22Rv1 (cell line): Measurements from ENCODE around the gene VEGFB.
A peak's percentile ranks its signal among the peaks of the same experiment; 100 is the strongest.

Experiments used
- H3K27ac ChIP-seq: fragments of 450-650 bp; 2 replicates; pipeline ENCODE4 v1.5.1; 2017
- ZFX ChIP-seq: fragments of 450-650 bp; IDR thresholded peaks from 2 replicates; pipeline ENCODE4 v1.6.1; 2017; ENCODE audit warnings: antibody characterized with exemption, borderline replicate concordance
- TF ChIP-seq, protein P1 (sequence below): fragments of 450-650 bp; IDR thresholded peaks from 2 replicates; pipeline ENCODE4 v1.5.1; 2017; ENCODE audit warnings: mild to moderate bottlenecking

VEGFB gene

GRCh38 chr11:64268893-64269539, 34.6 kb downstream of the VEGFB start:
- H3K27ac ChIP-seq = peak overlapping the region; percentile 99
- TF ChIP-seq, protein P1, sequence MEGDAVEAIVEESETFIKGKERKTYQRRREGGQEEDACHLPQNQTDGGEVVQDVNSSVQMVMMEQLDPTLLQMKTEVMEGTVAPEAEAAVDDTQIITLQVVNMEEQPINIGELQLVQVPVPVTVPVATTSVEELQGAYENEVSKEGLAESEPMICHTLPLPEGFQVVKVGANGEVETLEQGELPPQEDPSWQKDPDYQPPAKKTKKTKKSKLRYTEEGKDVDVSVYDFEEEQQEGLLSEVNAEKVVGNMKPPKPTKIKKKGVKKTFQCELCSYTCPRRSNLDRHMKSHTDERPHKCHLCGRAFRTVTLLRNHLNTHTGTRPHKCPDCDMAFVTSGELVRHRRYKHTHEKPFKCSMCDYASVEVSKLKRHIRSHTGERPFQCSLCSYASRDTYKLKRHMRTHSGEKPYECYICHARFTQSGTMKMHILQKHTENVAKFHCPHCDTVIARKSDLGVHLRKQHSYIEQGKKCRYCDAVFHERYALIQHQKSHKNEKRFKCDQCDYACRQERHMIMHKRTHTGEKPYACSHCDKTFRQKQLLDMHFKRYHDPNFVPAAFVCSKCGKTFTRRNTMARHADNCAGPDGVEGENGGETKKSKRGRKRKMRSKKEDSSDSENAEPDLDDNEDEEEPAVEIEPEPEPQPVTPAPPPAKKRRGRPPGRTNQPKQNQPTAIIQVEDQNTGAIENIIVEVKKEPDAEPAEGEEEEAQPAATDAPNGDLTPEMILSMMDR = peak; percentile 17; the same call in 1 of the 2 replicates
- no peak for TF ChIP-seq ZFX

DNA sequence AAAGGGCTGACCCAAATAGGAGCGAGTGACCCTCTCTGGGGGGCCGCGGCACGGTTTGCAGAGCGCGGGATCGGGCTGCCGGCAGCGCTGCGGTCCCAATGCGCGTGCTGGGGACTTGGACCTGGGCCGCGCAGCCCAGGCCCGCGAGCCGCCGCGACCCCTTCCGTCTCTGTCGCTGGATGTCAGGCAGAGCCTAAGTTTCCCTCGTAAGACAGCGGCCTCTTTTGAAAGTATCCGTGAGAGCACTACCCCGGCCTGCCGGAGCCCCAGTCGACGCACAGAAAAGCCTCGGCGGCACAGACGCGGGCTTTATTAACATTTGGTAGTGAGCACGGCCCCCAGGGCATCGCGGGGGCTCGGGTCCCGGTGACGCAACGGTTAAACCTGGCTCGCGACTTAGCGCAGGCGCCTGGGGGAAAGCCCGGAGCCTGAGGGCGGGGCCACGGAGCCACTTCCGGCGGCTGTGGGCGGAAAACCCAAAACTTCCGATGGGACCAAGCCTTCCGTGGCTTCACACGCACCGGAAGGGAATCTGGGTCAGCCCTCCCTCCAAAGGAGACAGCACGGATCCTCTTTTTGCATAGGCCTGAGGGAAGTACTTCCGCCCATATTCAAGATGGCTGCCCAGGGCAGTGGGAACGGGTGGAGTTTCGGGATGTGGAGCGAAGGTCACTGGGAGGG, 35.3 kb downstream of the VEGFB start:
- TF ChIP-seq, protein P1 = no peak
- no peak for TF ChIP-seq ZFX
- H3K27ac ChIP-seq = peak overlapping the region; percentile 99

DNA sequence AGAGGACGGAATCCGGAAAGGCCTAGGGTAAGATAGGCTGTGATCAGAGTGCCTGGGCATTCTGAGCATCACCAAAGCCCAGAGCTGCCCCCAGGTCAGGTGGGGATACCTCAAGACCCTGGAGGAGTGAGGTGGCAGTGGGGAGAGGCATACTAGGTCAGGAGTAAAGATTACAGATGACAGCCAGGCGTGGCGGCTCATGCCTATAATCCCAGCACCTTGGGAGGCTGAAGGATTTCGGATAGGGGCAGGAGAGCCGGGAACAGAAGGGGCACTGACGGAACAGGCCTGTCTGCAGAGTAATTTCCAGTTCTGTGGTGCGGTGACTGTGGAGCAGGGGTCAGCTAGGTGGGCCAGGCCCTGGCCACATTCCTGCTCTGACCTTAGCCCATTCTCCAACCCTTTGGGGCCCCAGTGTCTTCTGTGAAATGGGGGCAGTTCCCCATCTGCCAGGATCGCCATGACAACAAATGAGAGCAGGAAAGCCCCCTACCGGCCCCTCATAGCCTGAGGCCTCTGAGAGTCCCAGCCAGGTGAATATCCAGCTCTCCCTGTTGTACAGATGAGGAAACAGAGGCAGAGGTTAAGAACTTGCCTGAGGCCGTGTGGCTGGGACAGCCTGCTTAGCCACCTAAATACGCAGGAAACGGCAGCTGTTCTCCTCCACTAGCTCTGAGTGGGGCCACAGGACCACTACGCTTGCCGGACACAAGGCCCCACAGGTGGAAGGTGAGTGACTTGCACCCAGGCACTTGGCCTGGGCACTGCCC, 40.8 kb downstream of the VEGFB start:
- TF ChIP-seq ZFX = no peak
- TF ChIP-seq, protein P1 = no peak
- H3K27ac ChIP-seq = no peak overlapping the region

GRCh38 chr11:64275841-64276240, 41.5 kb downstream of the VEGFB start:
- no peak overlapping the region for H3K27ac ChIP-seq
- TF ChIP-seq, protein P1 = no peak
- no peak for TF ChIP-seq ZFX

DNA sequence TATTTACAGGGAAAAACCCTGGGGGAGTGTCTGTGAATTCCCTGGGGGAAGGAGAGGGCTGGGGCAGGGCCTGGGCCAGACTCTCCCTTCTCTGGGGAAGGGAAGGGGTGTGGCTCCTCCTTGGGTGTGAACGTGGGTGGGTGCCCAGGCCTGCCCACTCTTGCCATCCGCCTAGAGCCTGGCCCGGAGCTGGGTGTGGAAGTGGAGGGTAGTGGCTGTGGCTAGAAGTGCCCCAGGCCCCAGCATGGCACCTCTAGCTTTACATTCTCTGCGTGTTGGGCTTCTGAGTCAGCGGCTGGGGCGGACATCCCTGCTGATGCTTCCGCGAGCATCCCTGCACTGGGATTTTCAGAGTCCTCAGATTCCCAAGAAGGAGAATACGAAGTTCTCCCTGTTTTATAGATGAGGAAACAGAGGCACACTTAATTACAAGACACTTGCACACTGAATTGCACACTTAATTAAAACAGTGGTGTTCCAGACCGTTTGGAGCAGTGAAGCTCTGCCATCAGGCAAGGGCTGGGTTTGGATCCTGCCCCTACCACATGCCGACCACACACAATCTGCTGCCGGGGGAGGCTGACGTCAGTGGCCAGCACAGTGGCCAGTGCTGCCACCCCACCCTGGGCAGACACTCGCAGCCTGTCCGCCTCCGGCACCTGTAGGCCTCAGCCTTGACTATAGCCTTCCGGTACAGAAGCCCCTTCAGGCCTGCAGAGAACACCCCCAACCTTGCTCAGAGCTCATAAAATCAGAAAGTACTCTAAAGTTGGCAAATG, 42.5 kb downstream of the VEGFB start:
- TF ChIP-seq, protein P1 = no peak
- no peak for TF ChIP-seq ZFX
- no peak overlapping the region for H3K27ac ChIP-seq

GRCh38 chr11:64278576-64279190, 44.3 kb downstream of the VEGFB start:
- TF ChIP-seq, protein P1 = no peak
- no peak for TF ChIP-seq ZFX
- no peak overlapping the region for H3K27ac ChIP-seq
